Erythroblast (primary cell): Measurements from ENCODE around the gene NPY.

Source experiments
- DNase-seq, 2 experiments: peaks; one replicate each; lab custom pipeline; 2025; lab: John Stamatoyannopoulos, UW
- GATA1 ChIP-seq: IDR thresholded peaks from 2 replicates; pipeline ENCODE4 v1.6.1; 2011; ENCODE audit warnings: low read depth, mild to moderate bottlenecking, control low read depth, low read length, moderate library complexity
- POLR2A ChIP-seq: IDR thresholded peaks from 2 replicates; pipeline ENCODE4 v1.6.1; 2011; ENCODE audit warnings: mild to moderate bottlenecking, low read length

NPY gene

DNA sequence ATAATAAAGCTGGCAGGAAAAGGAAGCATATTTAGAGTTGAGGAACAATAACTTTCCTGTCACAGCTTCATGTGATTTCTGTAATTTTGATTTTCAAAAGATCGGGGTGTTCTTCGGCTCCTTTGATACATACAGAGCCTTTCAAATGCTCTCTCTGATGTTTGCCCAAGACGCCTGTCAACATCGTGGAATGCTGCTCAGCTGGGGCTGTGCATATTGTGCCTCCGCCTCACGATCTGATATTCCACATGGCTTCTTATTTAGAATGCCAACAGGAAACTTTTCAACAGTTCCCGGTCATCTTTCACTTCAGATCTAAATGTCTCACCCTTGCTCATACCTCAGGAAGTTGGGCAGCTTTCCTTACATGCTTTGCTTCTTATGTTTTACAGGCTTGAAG lies 7.3 kb downstream of the NPY start:
- no peak for DNase-seq
- TF ChIP-seq POLR2A: no peak
- no peak for TF ChIP-seq GATA1

DNA sequence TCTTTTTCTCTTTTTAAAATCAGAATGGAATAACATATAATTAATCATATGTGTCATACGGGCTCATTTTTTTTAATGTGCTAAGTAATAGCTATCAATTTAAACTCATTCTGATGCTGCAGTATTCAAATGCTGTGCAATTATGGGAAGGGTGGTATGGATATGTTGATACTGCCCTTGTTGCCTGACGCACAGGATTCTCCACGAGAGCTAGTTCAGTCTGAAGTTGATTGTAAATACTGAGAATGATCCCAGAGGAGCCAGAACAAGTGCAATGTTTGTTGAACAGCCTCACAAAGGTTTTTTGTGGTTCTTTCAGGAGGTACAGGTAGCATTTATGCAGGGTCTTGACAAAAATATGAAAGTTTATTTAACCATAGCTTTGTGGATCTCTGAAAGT lies 13.4 kb downstream of the NPY start:
- DNase-seq: no peak
- TF ChIP-seq GATA1: no peak
- no peak for TF ChIP-seq POLR2A

DNA sequence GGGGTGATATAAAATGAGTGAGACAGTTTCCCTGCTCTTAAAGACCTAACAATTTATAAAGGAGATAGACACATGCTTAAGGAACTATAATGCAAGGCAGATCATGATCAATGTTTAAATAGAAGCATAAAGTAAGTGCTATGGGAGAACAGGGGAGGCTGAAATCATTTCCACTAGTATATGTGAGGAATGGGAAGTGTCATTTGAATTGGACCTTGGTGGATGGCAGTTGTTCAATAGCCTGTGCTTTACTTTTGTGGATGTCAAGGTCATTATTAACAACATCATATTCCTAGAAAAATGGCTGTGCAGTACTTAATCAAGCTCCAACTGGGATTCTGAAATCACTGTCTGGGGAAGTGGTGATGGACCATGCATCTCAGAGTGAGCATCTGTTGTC lies 14.7 kb downstream of the NPY start:
- no peak for DNase-seq
- TF ChIP-seq POLR2A (no peak), GATA1 (no peak)

DNA sequence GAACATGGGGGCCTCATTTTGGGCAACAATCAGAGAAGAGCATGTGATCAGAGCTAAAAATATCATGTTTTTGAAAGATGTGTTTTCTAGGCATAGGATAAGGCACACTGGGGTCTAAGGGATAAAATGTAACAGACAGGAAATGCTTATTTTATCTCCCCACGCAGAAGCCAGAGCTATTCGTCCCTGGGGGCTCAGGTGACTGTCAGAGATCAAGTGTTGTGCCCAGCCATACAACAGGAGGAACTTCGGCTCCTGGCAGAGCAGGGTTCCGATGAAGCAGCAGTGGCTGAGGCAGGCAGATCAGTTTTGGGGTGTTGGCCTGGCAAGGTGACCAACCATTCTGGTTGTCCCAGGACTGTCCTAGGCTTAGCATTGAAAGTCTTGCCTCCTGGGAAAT lies 15.2 kb downstream of the NPY start:
- no peak for DNase-seq
- no peak for TF ChIP-seq POLR2A
- TF ChIP-seq GATA1: no peak

DNA sequence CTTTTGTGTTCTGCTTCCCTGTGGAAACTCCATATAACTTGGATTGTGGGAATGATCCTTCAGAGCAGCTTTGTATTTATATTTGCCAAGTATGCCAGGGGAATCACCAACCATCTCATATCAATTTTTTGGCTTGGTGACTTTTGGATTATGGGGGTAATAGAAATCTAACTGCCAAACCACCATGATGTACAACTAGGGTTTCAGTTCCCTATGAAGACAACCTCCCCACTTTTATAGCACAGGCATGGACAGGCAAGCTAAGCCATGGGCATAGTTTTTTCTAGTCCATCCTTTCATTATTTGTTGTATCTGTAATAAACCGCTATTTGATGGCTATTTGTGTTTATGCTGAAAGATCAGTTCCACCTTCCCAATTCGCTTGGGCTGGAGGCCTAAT lies 17.7 kb downstream of the NPY start:
- no peak for DNase-seq
- no peak for TF ChIP-seq GATA1
- TF ChIP-seq POLR2A: no peak

DNA sequence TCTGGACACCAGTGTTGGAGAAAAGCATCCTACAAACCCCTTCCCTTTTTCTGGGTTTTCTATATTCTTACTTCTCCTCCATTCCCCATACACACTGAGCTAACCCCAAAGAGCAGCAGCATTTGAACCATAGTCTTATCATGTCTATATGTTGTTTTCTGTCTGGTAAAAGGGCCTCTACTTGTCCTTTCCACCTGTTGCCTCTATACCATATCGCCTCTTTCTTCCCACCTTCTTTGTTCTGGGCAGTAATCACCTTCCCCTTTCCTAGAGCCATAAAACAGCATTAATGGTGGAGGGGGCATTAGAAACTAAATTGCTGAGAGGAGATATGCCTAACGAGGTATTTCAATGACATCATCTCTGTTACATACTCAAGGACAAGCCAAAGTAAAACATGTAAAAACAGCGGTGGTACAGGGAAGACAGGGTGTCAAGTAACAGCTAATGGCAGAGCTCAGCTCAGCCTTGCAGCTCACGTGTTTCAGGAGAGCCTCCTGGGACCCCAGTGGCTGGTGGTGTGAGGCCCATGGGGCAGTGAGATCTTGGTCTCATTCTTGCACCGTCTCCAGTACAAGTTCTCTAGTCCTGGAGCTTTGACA lies 20.6 kb downstream of the NPY start:
- no peak for TF ChIP-seq GATA1
- TF ChIP-seq POLR2A: no peak
- no peak for DNase-seq

DNA sequence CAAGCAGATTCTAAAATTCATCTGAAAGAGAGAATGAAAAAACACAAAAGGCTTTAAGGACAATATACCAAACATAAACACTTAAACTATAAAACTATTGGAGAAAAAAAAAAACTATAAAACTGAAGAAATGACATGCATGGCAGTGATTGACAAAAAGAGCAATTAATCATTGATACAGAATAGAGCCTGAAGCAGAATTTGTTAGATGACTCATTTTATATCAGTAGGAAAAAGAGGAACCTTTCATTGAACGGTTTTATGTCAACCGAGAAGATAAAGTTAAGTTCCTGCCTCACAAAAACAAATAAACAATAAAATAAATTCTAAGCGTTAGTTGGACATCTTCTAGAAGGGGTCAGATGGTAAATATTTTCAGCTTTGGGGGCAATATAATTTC lies 23.3 kb downstream of the NPY start:
- no peak for DNase-seq
- TF ChIP-seq POLR2A: no peak
- no peak for TF ChIP-seq GATA1

DNA sequence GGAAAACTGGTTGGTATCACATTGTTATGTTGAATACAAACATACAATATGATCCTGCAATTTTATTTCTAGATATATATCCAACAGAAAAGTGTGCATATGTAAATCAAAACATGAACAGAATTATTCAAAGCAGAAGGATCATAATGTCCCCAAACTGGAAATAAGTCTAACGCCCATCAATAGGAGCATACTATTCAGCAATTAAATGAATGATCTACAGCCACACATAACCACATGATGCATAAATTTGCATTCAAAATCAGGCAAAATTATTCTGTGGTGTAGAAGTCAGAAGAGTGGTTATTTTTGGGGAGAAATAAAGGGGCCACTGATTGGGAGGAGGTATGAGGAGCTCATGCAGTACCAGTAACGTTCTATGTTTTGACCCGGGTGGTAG lies 28.6 kb downstream of the NPY start:
- no peak for DNase-seq
- TF ChIP-seq POLR2A (no peak), GATA1 (no peak)

DNA sequence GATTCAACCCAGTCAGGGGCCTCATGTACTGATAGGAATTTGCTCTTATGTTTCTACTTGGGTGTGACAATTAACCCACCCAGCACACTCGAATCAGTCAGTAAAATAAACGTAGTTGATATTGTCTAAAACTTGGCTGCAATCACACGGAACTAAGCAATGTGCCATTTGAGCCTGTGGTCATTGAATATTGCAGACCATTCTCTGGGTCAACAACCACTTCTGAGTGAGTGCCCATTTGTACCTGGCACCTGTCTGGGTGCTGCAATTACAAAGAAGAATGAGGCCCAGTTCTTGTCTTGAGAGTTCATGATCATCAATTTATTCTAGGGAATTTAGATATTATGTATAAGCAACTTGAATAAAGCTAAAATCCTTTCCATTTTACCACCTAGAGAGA lies 29.8 kb downstream of the NPY start:
- TF ChIP-seq POLR2A: no peak
- TF ChIP-seq GATA1: no peak
- no peak for DNase-seq

DNA sequence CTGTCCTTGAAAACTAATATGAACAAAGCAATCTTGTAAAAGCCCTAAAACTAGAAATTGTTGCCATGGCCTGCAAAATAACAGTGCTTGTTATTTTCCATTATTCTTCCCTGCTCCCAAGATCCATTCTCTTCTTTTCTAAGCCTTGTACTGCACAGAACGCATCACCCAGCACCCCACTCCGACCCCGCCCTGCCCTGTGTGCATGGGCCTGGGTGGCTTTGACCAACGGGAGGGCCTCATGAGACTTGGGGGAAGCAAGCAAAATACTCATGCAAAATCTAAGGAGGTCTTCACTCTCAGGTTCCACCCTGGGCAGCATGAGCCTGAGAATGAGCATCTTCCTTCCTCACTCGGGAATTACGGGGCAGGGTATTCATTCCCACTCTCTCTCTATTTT lies 32.4 kb downstream of the NPY start:
- DNase-seq: no peak
- no peak for TF ChIP-seq POLR2A

DNA sequence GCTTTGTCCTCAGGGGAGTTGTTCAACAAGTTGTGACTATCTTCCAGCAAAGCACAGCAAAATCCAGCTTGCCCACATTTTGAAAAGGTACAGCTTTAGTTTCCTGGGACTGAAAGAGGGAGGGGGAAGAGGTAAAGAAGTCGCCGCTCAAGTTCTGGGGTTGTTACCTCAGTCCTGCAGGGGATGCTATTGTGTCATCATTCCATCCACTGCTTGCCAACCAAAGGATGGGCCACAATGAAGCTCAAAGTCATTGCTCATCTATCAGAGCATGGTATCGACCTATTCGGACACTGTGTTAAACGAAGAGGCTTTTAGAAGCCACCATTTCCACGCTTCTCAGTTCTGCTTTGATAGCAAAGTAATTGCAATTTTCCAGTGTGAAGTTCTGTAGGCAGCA lies 34.3 kb downstream of the NPY start:
- TF ChIP-seq GATA1 (no peak), POLR2A (no peak)
- DNase-seq: peak in 1 of 2 experiments; percentile 7

DNA sequence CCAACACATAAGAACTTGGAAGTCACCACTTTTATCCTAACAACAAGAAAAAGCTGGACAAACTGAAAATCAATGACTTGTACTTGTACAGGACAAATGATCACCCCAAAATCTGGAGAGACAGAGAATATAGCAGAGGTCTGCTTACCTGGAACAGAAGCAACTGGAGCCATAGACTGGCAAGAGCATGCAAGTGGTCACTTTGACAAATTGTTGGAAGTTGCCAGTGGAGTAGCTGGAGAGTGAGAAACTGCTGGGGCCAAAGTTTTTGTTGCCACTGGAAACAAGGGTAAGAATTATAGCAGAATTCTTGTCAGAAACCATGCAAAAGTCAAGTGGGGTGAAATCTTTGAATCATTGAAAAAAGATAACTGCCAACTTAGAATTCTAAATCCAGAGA lies 35.2 kb downstream of the NPY start:
- no peak for DNase-seq
- no peak for TF ChIP-seq POLR2A
- TF ChIP-seq GATA1: no peak

DNA sequence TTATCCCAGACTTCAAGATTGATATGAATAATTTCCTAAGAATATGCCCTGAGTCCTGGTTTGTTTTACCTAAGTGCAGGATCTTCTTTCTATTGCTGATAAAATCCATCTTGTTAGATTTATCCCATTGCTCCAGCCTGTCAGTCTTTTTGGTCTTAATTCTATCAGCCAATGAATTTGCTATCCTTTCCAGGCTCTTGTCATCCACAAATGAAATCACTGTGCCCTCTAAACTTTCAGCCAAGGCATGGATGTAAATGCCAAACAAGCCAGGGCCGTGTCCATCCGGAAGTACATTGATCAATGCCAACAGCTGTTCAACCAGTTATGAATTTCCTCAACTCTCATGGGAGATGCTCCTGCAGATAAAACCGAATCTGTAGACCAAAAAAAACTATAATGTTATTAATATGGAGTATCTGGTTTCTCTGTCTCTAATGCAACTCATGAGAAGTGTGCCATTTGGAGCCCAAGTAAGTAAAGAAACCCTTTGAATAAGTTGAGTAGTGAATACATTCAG lies 40.0 kb downstream of the NPY start:
- DNase-seq: no peak
- TF ChIP-seq GATA1 (no peak), POLR2A (no peak)

DNA sequence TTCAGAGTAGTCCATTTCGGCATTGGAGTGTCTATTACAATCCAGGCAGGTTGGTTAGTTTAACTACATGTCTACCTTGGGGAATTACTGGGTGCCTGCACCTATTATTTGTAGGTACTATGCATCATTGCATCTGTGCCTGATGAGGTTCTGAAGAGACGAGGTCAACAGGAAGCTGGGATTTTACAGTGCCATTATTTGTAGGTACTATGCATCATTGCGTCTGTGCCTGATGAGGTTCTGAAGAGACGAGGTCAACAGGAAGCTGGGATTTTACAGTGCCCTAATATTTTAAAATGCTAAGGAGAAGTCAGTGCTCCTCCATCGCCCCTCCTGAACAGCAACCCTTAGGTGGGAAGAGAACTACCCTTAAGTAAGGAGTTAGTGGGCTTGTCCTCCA lies 41.7 kb downstream of the NPY start:
- no peak for TF ChIP-seq GATA1
- TF ChIP-seq POLR2A: no peak

DNA sequence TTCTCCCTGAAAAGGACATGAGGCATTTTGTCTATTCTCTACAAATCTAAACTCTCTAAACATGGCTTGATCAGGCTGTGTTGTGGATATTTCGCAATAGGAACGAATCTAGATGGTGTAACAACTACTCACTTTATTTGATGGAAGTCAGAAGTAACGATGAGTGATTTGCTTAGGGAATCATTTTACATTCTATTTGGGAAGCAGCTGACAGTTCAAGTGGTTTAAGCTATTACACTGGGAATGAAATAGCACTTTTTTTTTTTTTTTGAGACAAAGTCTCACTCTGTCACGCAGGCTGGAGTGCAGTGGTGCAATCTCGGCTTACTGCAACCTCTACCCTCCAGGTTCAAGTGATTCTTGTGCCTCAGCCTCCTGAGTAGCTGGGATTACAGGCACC lies 44.1 kb downstream of the NPY start:
- TF ChIP-seq GATA1 (no peak), POLR2A (no peak)
- no peak for DNase-seq

More for the DNA sequence above, 41.7 kb downstream of the NPY start:
- DNase-seq: no peak

DNA sequence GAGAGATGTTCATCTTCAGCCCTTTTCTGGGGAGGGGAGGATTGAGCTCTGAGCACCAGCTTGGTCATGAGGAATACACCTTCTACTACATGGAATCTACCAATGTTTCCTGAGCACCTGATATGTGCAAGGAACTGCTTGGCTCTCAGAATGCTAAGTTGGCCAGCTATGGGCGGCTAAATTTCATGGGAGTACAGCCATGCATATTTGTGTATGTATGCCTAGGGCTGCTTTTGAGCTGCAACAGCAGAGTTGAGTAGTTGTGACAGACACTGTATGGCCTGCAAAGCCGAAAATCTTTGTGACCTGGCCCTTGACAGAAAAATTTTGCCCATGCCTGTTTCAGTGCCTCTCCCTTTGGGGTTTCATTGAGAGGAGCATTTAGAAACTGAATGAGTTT lies 44.9 kb downstream of the NPY start:
- DNase-seq: no peak
- TF ChIP-seq GATA1: no peak
- no peak for TF ChIP-seq POLR2A
